Stimulated activated naive CD8-positive, alpha-beta T cell treated with anti-CD3 and anti-CD28 coated beads, Interleukin-15, Interleukin-2, amounts not matched to agents 100 U/mL and 50 U/mL, for 24 hours (primary cell): ENCODE data around the gene HIPK2.
A peak's percentile ranks its signal among the peaks of the same experiment; 100 is the strongest.

Experiments used
- ATAC-seq: fragments of 150-1000 bp; cut with Tn5 transposase; one replicate; pipeline ENCODE4 v1.10.0; 2021
- DNase-seq: peaks from one replicate; pipeline ENCODE4 v3.0.0; 2021

Gene HIPK2

GRCh38 chr7:139713061-139713460, 64.7 kb downstream of the HIPK2 start:
- ATAC-seq (no peak), DNase-seq (no peak)

GRCh38 chr7:139711991-139712743, 65.6 kb downstream of the HIPK2 start:
- ATAC-seq (no peak), DNase-seq (no peak)

- DNase-seq (no peak), ATAC-seq (no peak)
Observed at GRCh38 chr7:139710036-139710435, 67.8 kb downstream of the HIPK2 start.

- ATAC-seq (no peak), DNase-seq (no peak)
Observed at GRCh38 chr7:139709485-139709884, 68.3 kb downstream of the HIPK2 start.

- DNase-seq = no peak
- no peak for ATAC-seq
Observed at GRCh38 chr7:139708541-139708940, 69.3 kb downstream of the HIPK2 start.

- no peak for DNase-seq
- no peak for ATAC-seq
Observed at GRCh38 chr7:139706837-139707236, 71.0 kb downstream of the HIPK2 start.

- ATAC-seq (no peak), DNase-seq (no peak)
Observed at GRCh38 chr7:139704308-139704879, 73.4 kb downstream of the HIPK2 start.

GRCh38 chr7:139703487-139704307, 74.1 kb downstream of the HIPK2 start:
- no peak for ATAC-seq
- no peak for DNase-seq

GRCh38 chr7:139702811-139703486, 74.8 kb downstream of the HIPK2 start:
- DNase-seq (no peak), ATAC-seq (no peak)

- ATAC-seq (no peak), DNase-seq (no peak)
Observed at GRCh38 chr7:139702313-139702731, 75.5 kb downstream of the HIPK2 start.

GRCh38 chr7:139701908-139702307, 75.9 kb downstream of the HIPK2 start:
- ATAC-seq = no peak
- no peak for DNase-seq

GRCh38 chr7:139700505-139701235, 77.1 kb downstream of the HIPK2 start:
- DNase-seq (no peak), ATAC-seq (no peak)

GRCh38 chr7:139699640-139700504, 77.9 kb downstream of the HIPK2 start:
- peak; percentile 48 for ATAC-seq
- DNase-seq = no peak

- ATAC-seq = no peak
- no peak for DNase-seq
Observed at GRCh38 chr7:139698844-139699243, 79.0 kb downstream of the HIPK2 start.

- no peak for DNase-seq
- no peak for ATAC-seq
Observed at GRCh38 chr7:139698278-139698677, 79.5 kb downstream of the HIPK2 start.

GRCh38 chr7:139697056-139697455, 80.7 kb downstream of the HIPK2 start:
- no peak for ATAC-seq
- DNase-seq = no peak

- ATAC-seq (peak; percentile 83), DNase-seq (no peak)
Observed at GRCh38 chr7:139696552-139696951, 81.2 kb downstream of the HIPK2 start.

- ATAC-seq = no peak
- DNase-seq = no peak
Observed at GRCh38 chr7:139695588-139695987, 82.2 kb downstream of the HIPK2 start.

GRCh38 chr7:139695051-139695450, 82.7 kb downstream of the HIPK2 start:
- no peak for ATAC-seq

GRCh38 chr7:139694389-139694676, 83.5 kb downstream of the HIPK2 start:
- no peak for DNase-seq
- no peak for ATAC-seq

More at GRCh38 chr7:139695051-139695450, 82.7 kb downstream of the HIPK2 start:
- DNase-seq = no peak
